Kidney epithelial cell (primary cell): ENCODE data around the gene GPC6. TPM values are rescaled to one million over a fixed set of nuclear protein-coding genes. Genes with fewer than 3 reads are reported as not detected.

Source experiments
- DNase-seq: peaks from one replicate; pipeline ENCODE4 v3.0.0-alpha.2; 2010; ENCODE audit warnings: low read depth
- H3K27me3 ChIP-seq: 2 replicates; pipeline ENCODE4 v1.6.0; 2011; ENCODE audit warnings: low read length; ENCODE audit not compliant: control insufficient read depth, insufficient read depth
- H3K36me3 ChIP-seq: 2 replicates; pipeline ENCODE4 v1.5.1; 2011; ENCODE audit warnings: low read length; ENCODE audit not compliant: control insufficient read depth, insufficient read depth
- H3K4me3 ChIP-seq: 2 replicates; pipeline ENCODE4 v1.5.1; 2011; ENCODE audit warnings: low read depth, mild to moderate bottlenecking, control low read depth, low read length
- CTCF ChIP-seq: IDR thresholded peaks from 2 replicates; pipeline ENCODE4 v1.5.1; 2011; ENCODE audit warnings: mild to moderate bottlenecking, moderate library complexity, low read length, control low read depth, inconsistent platforms; ENCODE audit not compliant: insufficient read depth, poor library complexity, severe bottlenecking
- total RNA-seq: library from RNA; depleted of rRNA; stranded (reverse); fragments of >200 nt; gene quantifications from 2 replicates; pipeline ENCODE4 v1.2.3, GENCODE V29; 2015

The GPC6 gene
- total RNA-seq, 1 donor from 2014 or later = 62.7 TPM

GRCh38 chr13:94176561-94176960, 950.0 kb downstream of the GPC6 start:
- H3K36me3 ChIP-seq = no peaks in the 10 kb centered on the region
- DNase-seq = no peak
- no peaks in the 10 kb centered on the region for H3K27me3 ChIP-seq
- no peak overlapping the region for H3K4me3 ChIP-seq
- TF ChIP-seq CTCF = no peak

- no peak overlapping the region for H3K4me3 ChIP-seq
- DNase-seq = no peak
- H3K27me3 ChIP-seq = no peaks in the 10 kb centered on the region
- TF ChIP-seq CTCF = no peak
- H3K36me3 ChIP-seq = no peaks in the 10 kb centered on the region
Measured at GRCh38 chr13:94177041-94177440, 950.4 kb downstream of the GPC6 start.

GRCh38 chr13:94178625-94179244, 952.1 kb downstream of the GPC6 start:
- no peak for DNase-seq
- no peak for TF ChIP-seq CTCF
- Histone ChIP-seq H3K27me3 (no peaks in the 10 kb centered on the region), H3K36me3 (no peaks in the 10 kb centered on the region), H3K4me3 (no peak overlapping the region)

- no peak for DNase-seq
- H3K27me3 ChIP-seq = no peaks in the 10 kb centered on the region
- no peaks in the 10 kb centered on the region for H3K36me3 ChIP-seq
- H3K4me3 ChIP-seq = no peak overlapping the region
- TF ChIP-seq CTCF = no peak
Measured at GRCh38 chr13:94181461-94182107, 955.0 kb downstream of the GPC6 start.

- no peaks in the 10 kb centered on the region for H3K36me3 ChIP-seq
- TF ChIP-seq CTCF = no peak
- no peak overlapping the region for H3K4me3 ChIP-seq
- no peak for DNase-seq
- H3K27me3 ChIP-seq = no peaks in the 10 kb centered on the region
Measured at GRCh38 chr13:94182185-94182761, 955.7 kb downstream of the GPC6 start.
